ENCODE data around the gene SMAD3.
"Not testable (repeated sequence)": the region's sequence is repeated elsewhere in the genome, so short reads cannot be mapped to it uniquely, and the experiment has no call there.

The SMAD3 gene

DNA sequence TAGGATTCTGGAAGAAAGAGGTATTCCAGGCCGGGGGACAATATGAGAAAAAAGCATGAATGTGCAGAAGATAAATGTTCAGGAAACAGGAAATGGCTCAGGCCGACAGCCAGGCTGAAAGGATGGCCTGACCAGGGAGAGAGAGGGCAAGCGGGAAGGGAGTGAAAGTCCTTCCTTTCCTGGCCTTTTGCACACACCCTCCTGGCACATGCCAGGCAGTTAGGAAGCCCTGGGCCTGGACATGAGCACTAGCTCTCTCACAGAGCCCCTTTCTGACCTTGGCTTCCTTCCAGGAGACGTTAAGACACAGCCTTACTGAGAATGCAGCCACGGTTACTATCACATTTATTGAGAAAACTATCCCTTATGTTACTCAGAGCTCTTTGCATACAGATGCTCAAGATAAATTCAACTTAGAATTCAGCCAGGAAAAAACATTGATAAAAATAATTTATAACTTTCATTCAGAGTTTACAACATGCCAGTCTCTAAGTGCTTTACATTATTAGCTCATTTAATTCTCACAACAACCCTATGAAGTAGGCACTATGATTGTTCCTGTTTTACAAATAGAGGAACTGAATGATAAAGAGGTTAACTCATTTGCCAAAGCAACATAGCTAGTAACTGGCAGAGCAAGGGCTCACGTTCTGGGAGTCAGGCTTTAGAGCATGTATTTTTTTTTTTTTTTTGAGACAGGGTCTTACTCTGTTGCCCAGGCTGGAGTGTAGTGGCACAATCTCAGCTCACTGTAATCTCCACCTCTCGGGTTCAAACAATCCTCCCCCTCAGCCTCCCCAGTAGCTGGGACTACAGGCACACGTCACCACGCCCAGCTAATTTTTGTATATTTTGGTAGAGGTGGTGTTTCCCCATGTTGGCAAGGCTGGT, 39.4 kb upstream of the SMAD3 start:
- DNase-seq (ENCODE audit: low read depth in 1 of 2, low spot score in 1 of 2) = peak in 1 of 2 experiments; percentile 22
- in situ Hi-C loops (cut with HindIII; ENCODE audit: low pct_unique_long_range_greater_than_20kb, low sequenced_read_pairs) = no loop called here
- TF ChIP-seq JUND (IDR thresholded peaks at IDR 0.05; ENCODE audit: low read depth) = no peak

DNA sequence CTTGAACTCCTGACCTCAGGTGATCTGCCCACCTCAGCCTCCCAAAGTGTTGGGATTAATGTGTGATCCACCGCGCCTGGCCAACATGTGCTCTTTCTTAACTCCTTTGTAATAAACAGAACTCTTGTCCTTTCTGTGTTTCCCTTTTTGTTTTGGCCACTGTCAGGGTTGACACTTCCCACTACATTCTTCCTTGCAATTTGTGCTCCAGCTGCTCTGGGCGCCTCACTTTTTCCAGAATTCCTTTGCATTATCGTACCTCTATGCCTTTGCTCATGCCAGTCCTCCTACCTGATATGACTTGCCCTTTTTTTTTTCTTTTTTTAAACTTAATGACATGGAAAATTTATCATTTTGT, 38.8 kb upstream of the SMAD3 start:
- DNase-seq (ENCODE audit: low read depth in 1 of 2, low spot score in 1 of 2) = no peak
- in situ Hi-C loops (cut with HindIII; ENCODE audit: low pct_unique_long_range_greater_than_20kb, low sequenced_read_pairs) = no loop called here
- TF ChIP-seq JUND (IDR thresholded peaks at IDR 0.05; ENCODE audit: low read depth) = no peak

DNA sequence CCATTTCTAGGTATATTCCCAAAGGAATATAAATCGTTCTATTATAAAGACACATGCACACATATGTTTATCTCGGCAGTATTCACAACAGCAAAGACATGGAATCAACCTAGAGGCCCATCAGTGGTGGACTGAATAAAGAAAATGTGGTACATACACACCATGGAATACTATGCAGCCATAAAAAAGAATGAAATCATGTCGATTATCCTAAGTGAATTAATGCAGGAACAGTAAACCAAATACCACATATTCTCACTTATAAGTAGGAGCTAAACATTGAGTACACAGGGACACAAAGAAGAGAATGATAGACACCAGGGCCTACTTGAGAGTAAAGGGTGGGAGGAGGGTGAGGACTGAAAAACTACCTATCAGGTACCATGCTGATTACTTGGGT, 37.0 kb upstream of the SMAD3 start:
- DNase-seq (ENCODE audit: low read depth in 1 of 2, low spot score in 1 of 2); in situ Hi-C loops (cut with HindIII; ENCODE audit: low pct_unique_long_range_greater_than_20kb, low sequenced_read_pairs): not testable (repeated sequence)

DNA sequence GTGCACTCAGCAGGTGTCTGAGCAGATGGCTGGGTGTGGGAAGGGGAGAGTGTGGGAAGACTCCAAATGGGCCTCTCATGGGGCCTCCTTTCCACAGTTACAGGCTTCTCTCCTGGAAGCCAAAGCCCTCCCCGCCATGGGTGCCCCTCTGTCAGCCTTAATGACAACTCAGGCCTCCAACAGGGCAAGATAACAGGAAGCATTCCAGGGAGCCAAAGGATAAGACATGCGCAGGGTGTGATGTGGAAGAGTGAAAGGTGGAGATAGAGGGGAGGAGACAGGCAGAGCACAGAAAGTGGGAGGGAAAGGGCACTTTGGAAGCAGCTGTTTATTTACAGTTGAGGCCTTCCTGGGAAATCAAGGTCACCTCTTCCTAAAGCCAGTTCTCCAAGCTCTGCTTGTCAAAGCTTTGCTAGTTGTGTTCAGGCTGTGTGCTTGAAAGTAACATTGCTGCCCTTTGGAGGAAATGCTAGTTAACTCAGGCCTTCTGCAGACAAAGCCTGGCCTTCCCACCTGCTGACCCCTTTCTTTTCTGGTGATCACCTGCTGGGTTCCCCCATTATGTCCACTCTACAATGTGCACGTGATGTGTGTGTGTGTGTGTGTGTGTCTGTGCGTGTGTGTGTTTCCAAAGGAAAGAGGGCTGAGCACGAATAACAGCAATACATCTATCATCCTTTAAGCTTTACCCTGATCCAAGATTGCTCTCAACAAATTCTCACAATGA, 35.2 kb upstream of the SMAD3 start:
- in situ Hi-C loops (cut with HindIII; ENCODE audit: low pct_unique_long_range_greater_than_20kb, low sequenced_read_pairs) = no loop called here
- TF ChIP-seq JUND (IDR thresholded peaks at IDR 0.05; ENCODE audit: low read depth) = no peak
- no peak for DNase-seq (ENCODE audit: low read depth in 1 of 2, low spot score in 1 of 2)

DNA sequence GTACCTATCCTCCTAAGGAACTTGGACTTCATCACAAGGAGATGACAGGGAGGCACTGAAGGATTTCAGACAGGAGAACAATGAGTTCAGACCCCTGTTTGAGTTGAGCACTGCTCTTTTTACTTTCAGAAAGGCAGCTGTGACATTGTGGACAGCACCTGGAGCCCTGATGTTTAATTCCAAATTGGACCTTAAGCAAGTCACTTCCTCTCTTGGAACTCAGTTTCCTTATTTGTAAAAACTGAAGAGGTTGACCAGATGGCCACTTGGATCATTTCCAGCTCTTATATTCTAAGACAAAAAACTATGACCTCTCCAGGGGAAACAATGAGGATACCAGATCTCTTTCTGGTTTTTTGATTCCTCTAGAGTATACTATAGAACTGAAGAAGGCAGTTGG, 34.1 kb upstream of the SMAD3 start:
- in situ Hi-C loops (cut with HindIII; ENCODE audit: low pct_unique_long_range_greater_than_20kb, low sequenced_read_pairs) = no loop called here
- DNase-seq (ENCODE audit: low read depth in 1 of 2, low spot score in 1 of 2) = no peak
- TF ChIP-seq JUND (IDR thresholded peaks at IDR 0.05; ENCODE audit: low read depth) = no peak

DNA sequence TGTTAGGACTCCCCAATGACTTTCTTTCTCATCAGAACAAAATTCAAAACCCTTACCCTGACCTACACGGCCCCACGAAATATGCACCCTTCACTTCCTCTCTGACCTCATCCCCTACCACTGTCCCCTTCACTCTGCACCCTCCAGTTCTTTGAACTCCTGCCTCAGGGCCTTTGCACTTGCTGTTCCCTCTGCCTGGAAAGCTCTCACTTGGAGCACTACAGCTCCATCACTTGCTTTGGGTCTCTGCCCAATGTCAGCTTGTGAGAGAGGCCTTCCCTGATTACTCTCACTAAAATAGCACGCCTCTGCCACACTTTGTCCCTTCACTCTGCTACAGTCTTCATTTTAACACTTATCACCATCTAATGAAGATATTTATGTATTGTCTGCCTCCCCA, 32.8 kb upstream of the SMAD3 start:
- no peak for TF ChIP-seq JUND (IDR thresholded peaks at IDR 0.05; ENCODE audit: low read depth)
- in situ Hi-C loops (cut with HindIII; ENCODE audit: low pct_unique_long_range_greater_than_20kb, low sequenced_read_pairs) = no loop called here
- DNase-seq (ENCODE audit: low read depth in 1 of 2, low spot score in 1 of 2) = no peak

DNA sequence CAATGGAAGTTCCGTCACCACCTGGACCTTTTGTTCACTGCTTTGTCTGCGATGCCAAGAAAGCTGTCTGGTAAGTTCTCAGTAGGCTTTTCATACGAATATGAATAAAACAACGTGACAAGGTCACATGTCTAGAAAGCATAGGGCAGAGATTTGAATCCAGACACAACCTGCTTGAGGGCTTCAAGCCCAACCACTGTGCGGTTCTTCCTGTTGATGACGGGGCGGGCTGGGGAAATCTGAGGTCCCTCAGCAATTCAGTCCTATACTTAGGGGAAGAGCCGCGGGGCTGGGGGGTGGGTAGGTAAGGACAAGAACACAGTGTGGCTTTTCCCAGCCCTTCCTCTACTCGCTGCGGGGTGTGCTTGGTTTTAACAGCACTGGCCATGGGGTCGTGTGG, 32.4 kb upstream of the SMAD3 start:
- no peak for DNase-seq (ENCODE audit: low read depth in 1 of 2, low spot score in 1 of 2)
- no peak for TF ChIP-seq JUND (IDR thresholded peaks at IDR 0.05; ENCODE audit: low read depth)
- in situ Hi-C loops (cut with HindIII; ENCODE audit: low pct_unique_long_range_greater_than_20kb, low sequenced_read_pairs) = no loop called here

DNA sequence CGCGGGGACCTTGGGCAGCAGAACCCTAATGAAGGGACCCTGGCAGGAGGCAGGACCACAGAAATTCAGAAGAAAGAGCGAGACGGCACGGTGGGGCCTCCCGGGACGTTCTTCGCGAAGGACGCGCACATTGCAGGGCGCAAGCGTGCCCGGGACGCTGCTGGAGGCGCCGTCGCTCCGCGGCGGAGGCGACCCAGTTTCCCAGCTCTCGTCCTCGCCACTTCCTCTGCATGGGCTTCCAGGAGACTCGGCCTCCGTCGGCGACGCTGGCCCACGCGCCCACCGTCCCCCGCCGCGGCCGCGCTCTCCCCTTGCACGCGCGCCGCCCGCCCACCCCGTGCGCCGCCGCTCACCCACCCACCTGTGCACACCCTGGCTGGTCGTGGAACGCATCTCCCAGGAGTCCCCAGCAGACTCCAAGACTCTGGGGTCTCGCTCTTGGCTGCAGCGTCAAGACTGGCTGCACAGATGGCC, 31.8 kb upstream of the SMAD3 start:
- DNase-seq (ENCODE audit: low read depth in 1 of 2, low spot score in 1 of 2) = no peak
- in situ Hi-C loops (cut with HindIII; ENCODE audit: low pct_unique_long_range_greater_than_20kb, low sequenced_read_pairs) = no loop called here
- no peak for TF ChIP-seq JUND (IDR thresholded peaks at IDR 0.05; ENCODE audit: low read depth)

DNA sequence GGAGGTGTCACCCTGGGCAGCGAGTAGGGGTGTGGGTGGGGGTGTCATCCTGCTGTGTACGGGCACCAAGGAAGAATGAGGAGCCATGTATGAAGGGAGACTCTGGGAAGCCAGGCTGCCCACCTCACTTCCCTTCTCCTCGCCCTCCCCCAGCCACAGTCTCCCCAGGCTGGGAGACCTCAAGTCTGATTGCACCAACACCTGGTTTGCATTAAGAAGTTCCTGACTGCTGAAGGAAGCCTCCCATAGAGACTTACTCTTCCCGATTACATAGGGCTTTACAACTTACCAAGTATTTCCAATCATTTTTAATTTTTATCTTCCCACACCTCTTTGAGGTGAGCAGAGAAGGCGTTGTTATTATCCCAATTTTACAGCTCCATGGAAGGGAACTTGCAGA, 29.5 kb upstream of the SMAD3 start:
- in situ Hi-C loops (cut with HindIII; ENCODE audit: low pct_unique_long_range_greater_than_20kb, low sequenced_read_pairs) = no loop called here
- no peak for DNase-seq (ENCODE audit: low read depth in 1 of 2, low spot score in 1 of 2)
- no peak for TF ChIP-seq JUND (IDR thresholded peaks at IDR 0.05; ENCODE audit: low read depth)

DNA sequence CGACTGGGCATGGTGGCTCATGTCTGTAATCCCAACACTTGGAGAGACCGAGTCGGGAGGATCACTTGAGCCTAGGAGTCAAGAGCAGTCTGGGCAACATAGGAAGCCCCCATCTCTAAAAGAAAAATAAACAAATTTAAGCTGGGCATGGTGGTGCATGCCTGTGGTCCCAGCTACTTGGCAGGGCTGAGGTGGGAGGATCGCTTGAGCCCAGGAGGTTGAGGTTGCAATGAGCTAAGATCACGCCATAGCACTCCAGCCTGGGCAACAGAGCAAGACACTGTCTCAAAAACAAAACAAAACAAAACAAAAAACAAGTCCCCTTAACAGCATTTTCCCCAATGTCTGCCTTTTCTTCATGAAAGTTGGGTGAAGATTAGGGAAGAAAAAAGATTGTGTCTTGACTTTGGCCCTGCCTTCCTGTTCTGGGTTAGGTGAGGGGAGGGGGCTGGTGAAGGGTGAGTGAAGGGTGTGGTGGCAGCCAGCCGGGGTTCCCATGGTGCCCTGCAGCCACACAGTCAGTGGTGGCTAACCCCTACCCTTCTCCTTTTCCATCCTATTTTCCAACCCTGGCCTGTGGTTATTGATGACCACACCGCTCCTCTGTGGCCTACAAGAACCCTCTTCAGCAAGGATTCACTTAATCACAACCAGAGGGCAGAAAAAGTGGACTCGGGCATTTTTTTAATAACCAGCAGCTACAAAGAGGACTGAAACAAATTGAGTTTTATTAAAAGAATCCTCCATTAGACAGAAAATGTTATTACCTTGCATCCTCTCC, 28.4 kb upstream of the SMAD3 start:
- in situ Hi-C loops (cut with HindIII; ENCODE audit: low pct_unique_long_range_greater_than_20kb, low sequenced_read_pairs) = no loop called here
- TF ChIP-seq JUND (IDR thresholded peaks at IDR 0.05; ENCODE audit: low read depth) = no peak
- DNase-seq (ENCODE audit: low read depth in 1 of 2, low spot score in 1 of 2) = no peak

DNA sequence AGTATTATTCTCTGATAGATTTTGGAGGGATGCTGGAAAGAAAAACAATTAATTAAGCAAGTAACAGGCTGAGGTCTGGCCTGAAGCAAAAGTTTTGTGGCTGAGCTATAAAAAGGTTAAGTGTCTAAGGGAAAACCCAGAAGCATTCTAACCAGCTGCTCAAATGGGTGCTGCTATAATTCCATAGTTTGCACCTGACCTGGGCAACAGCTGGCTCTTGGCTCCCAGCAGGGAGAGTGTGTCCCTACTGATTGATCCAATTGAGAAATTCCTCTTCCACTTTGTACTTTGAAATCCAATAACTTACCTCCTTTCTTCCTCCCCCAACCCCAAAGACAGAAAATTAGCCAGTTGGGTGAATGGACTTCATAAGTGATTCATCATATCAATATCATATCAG, 27.7 kb upstream of the SMAD3 start:
- in situ Hi-C loops (cut with HindIII; ENCODE audit: low pct_unique_long_range_greater_than_20kb, low sequenced_read_pairs) = no loop called here
- DNase-seq (ENCODE audit: low read depth in 1 of 2, low spot score in 1 of 2) = no peak
- TF ChIP-seq JUND (IDR thresholded peaks at IDR 0.05; ENCODE audit: low read depth) = no peak

DNA sequence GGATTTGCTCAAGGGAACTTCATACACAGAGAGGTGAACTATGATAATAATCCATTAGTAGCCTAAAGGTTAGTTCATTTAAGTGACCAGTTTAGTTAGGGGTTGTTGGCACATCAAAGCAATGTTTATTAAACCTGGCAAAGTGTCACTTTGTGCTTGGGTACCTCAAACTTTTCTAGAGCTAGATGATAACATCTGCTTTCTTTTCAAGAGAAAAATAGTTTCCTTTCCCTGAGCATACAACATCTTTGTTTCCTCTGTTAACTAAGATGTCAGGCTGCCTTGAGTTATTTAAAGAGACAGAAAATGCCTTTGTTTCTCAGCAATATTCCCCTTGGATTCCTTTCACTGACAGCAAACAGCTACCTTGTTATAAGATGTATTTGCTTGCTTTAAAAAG, 26.7 kb upstream of the SMAD3 start:
- in situ Hi-C loops (cut with HindIII; ENCODE audit: low pct_unique_long_range_greater_than_20kb, low sequenced_read_pairs) = no loop called here
- DNase-seq (ENCODE audit: low read depth in 1 of 2, low spot score in 1 of 2) = peak in 1 of 2 experiments; percentile 70

More for the DNA sequence above, 26.7 kb upstream of the SMAD3 start:
- no peak for TF ChIP-seq JUND (IDR thresholded peaks at IDR 0.05; ENCODE audit: low read depth)
